Measurements from ENCODE around the gene HS2ST1.

The HS2ST1 gene

DNA sequence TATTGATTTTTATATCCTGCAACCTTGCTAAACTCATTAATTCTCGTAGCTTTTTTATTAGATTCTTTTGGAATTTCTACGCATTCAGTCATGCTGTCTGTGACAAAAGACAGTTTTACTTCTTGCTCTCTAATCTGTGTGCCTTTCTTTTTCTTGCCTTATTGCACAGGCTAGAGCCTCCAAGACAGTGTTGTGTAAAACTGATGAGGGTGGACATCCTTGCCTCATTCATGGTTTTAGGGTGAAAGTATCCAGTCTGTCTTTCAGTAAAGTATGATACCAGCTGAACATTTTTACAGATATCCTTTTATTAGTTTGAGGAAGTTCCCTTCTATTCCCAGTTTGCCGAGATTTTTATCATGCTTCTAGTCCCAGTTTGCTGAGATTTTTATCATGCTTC is 133.8 kb downstream of the HS2ST1 start:
- TF ChIP-seq SPI1 (IDR thresholded peaks at IDR 0.05; ENCODE audit: borderline replicate concordance, low read depth) (no peak), GABPA (IDR thresholded peaks at IDR 0.05; ENCODE audit: low read depth) (no peak), POLR2AphosphoS5 (IDR thresholded peaks at IDR 0.05; ENCODE audit: low read depth) (no peak)
- TF ChIP-seq, protein P1, sequence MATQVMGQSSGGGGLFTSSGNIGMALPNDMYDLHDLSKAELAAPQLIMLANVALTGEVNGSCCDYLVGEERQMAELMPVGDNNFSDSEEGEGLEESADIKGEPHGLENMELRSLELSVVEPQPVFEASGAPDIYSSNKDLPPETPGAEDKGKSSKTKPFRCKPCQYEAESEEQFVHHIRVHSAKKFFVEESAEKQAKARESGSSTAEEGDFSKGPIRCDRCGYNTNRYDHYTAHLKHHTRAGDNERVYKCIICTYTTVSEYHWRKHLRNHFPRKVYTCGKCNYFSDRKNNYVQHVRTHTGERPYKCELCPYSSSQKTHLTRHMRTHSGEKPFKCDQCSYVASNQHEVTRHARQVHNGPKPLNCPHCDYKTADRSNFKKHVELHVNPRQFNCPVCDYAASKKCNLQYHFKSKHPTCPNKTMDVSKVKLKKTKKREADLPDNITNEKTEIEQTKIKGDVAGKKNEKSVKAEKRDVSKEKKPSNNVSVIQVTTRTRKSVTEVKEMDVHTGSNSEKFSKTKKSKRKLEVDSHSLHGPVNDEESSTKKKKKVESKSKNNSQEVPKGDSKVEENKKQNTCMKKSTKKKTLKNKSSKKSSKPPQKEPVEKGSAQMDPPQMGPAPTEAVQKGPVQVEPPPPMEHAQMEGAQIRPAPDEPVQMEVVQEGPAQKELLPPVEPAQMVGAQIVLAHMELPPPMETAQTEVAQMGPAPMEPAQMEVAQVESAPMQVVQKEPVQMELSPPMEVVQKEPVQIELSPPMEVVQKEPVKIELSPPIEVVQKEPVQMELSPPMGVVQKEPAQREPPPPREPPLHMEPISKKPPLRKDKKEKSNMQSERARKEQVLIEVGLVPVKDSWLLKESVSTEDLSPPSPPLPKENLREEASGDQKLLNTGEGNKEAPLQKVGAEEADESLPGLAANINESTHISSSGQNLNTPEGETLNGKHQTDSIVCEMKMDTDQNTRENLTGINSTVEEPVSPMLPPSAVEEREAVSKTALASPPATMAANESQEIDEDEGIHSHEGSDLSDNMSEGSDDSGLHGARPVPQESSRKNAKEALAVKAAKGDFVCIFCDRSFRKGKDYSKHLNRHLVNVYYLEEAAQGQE (IDR thresholded peaks at IDR 0.05; ENCODE audit: insufficient replicate concordance, low read depth): no peak
- TF ChIP-seq, protein P2, sequence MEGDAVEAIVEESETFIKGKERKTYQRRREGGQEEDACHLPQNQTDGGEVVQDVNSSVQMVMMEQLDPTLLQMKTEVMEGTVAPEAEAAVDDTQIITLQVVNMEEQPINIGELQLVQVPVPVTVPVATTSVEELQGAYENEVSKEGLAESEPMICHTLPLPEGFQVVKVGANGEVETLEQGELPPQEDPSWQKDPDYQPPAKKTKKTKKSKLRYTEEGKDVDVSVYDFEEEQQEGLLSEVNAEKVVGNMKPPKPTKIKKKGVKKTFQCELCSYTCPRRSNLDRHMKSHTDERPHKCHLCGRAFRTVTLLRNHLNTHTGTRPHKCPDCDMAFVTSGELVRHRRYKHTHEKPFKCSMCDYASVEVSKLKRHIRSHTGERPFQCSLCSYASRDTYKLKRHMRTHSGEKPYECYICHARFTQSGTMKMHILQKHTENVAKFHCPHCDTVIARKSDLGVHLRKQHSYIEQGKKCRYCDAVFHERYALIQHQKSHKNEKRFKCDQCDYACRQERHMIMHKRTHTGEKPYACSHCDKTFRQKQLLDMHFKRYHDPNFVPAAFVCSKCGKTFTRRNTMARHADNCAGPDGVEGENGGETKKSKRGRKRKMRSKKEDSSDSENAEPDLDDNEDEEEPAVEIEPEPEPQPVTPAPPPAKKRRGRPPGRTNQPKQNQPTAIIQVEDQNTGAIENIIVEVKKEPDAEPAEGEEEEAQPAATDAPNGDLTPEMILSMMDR (IDR thresholded peaks at IDR 0.05; ENCODE audit: insufficient read depth, low read length): no peak
- Histone ChIP-seq H3K27me3 (ENCODE audit: insufficient read depth, poor library complexity, severe bottlenecking) (no peaks in the 10 kb centered on the region), H3K27ac (replicated peaks) (no peak overlapping the region), H3K4me3 (replicated peaks; ENCODE audit: insufficient read depth, low read length) (no peak overlapping the region)
- DNase-seq (ENCODE audit: low read depth in 1 of 2, low spot score in 1 of 2): no peak

DNA sequence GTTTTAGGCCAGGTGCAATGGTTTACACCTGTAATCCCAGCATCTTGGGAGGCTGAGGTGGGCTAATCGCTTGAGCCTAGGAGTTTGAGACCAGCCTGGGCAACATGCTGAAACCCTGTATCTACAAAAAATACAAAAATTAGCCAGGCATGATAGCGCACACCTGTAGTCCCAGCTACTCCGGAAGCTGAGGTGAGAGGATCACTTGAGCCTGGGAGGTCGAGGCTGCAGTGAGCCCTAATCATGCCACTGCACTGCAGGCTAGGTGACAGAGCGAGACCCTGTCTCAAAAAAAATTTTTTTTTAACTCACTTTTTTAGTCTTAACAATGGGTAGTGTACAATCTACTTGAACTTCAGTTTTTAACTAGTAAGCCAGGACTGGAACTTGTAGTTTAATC is 137.5 kb downstream of the HS2ST1 start:
- Histone ChIP-seq H3K4me3 (replicated peaks; ENCODE audit: insufficient read depth, low read length) (no peak overlapping the region), H3K27ac (replicated peaks) (no peak overlapping the region), H3K27me3 (ENCODE audit: insufficient read depth, poor library complexity, severe bottlenecking) (no peaks in the 10 kb centered on the region)
- TF ChIP-seq POLR2AphosphoS5 (IDR thresholded peaks at IDR 0.05; ENCODE audit: low read depth): no peak
- no peak for TF ChIP-seq GABPA (IDR thresholded peaks at IDR 0.05; ENCODE audit: low read depth)
- no peak for TF ChIP-seq SPI1 (IDR thresholded peaks at IDR 0.05; ENCODE audit: borderline replicate concordance, low read depth)
- TF ChIP-seq, protein P1 (IDR thresholded peaks at IDR 0.05; ENCODE audit: insufficient replicate concordance, low read depth): no peak
- TF ChIP-seq, protein P2 (IDR thresholded peaks at IDR 0.05; ENCODE audit: insufficient read depth, low read length): no peak
- no peak for DNase-seq (ENCODE audit: low read depth in 1 of 2, low spot score in 1 of 2)

DNA sequence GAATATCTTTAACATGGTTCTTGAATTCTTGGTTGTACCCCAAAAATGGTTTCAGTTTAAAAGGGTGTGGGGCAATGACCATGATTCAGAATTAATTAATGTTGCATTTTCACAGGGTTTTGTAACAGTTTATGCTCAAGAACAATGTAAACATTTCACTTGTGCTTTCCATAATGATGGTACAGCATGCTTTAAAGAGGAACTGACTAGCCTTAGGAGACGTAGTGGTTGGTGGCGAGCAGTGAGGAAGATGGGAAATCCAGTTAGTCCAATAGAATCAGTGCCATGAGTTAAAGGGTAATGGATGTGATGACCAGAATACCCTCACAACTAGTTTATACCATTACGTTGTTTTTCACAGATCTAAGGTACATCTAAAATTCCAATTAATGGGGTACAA is 138.0 kb downstream of the HS2ST1 start:
- Histone ChIP-seq H3K4me3 (replicated peaks; ENCODE audit: insufficient read depth, low read length) (no peak overlapping the region), H3K27me3 (ENCODE audit: insufficient read depth, poor library complexity, severe bottlenecking) (no peaks in the 10 kb centered on the region), H3K27ac (replicated peaks) (no peak overlapping the region)
- TF ChIP-seq SPI1 (IDR thresholded peaks at IDR 0.05; ENCODE audit: borderline replicate concordance, low read depth) (peak; percentile 24; the same call in 1 of the 2 replicates), POLR2AphosphoS5 (IDR thresholded peaks at IDR 0.05; ENCODE audit: low read depth) (no peak)
- DNase-seq (ENCODE audit: low read depth in 1 of 2, low spot score in 1 of 2): no peak

DNA sequence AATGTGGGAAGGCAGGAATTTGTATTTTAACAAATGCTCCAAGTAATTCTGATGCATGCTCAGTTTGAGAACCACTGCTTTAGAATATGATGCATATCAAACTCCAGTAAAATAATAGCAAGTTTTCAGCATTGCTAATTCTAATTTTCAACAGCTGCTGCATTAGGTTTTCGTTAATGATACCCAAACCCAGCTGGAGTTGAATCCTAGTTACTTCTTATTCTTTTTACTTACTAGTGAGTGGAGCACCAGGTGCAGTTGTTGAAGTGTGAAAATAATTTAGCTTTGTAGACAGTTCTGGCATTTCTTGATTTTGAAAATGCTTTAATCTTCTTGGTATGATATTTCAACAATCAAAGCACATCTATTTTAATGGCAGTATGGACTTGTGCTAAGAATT is 138.5 kb downstream of the HS2ST1 start:
- no peak for DNase-seq (ENCODE audit: low read depth in 1 of 2, low spot score in 1 of 2)
- H3K27me3 ChIP-seq (ENCODE audit: insufficient read depth, poor library complexity, severe bottlenecking): no peaks in the 10 kb centered on the region
- no peak overlapping the region for H3K4me3 ChIP-seq (replicated peaks; ENCODE audit: insufficient read depth, low read length)
- no peak overlapping the region for H3K27ac ChIP-seq (replicated peaks)
- TF ChIP-seq POLR2AphosphoS5 (IDR thresholded peaks at IDR 0.05; ENCODE audit: low read depth): no peak

DNA sequence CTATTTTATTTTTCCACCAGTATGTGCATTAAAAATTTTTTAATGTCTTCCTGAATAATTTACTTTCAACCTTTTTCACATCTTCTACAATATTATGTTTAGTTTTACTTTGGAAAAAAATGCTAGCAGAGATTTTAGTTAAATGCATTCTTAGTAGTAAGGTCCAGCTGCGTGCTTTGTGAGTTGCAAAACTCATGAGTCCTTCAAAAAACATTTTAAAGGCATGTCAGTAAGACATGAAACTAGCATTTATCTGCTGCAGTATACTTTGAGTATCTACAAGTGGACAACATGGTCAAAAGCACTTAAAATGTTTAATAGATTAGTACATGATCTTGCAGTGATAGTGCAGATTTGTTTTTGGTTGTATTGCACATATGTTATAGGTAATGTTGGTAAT is 139.0 kb downstream of the HS2ST1 start:
- Histone ChIP-seq H3K27me3 (ENCODE audit: insufficient read depth, poor library complexity, severe bottlenecking) (no peaks in the 10 kb centered on the region), H3K27ac (replicated peaks) (no peak overlapping the region), H3K4me3 (replicated peaks; ENCODE audit: insufficient read depth, low read length) (no peak overlapping the region)
- no peak for DNase-seq (ENCODE audit: low read depth in 1 of 2, low spot score in 1 of 2)
- TF ChIP-seq POLR2AphosphoS5 (IDR thresholded peaks at IDR 0.05; ENCODE audit: low read depth) (no peak), SPI1 (IDR thresholded peaks at IDR 0.05; ENCODE audit: borderline replicate concordance, low read depth) (no peak), GABPA (IDR thresholded peaks at IDR 0.05; ENCODE audit: low read depth) (no peak)
- TF ChIP-seq, protein P1 (IDR thresholded peaks at IDR 0.05; ENCODE audit: insufficient replicate concordance, low read depth): no peak
- TF ChIP-seq, protein P2 (IDR thresholded peaks at IDR 0.05; ENCODE audit: insufficient read depth, low read length): no peak

Measured in HL-60 (cell line).